Left ventricle myocardium inferior (tissue), 1 donor: Measurements from ENCODE around the gene CLIP4. TPM values are rescaled to one million over a fixed set of nuclear protein-coding genes. Genes with fewer than 3 reads are reported as not detected.

ENCODE experiments used
- DNase-seq: peaks from one replicate; pipeline ENCODE4 v3.0.0-alpha.2; 2020
- H3K27ac ChIP-seq: fragments of 200-600 bp; replicated peaks from 2 replicates; pipeline ENCODE4 v1.8.0; 2021
- H3K27me3 ChIP-seq: fragments of 200-600 bp; 2 replicates; pipeline ENCODE4 v1.8.0; 2021; ENCODE audit warnings: low read depth
- H3K36me3 ChIP-seq: fragments of 200-600 bp; 2 replicates; pipeline ENCODE4 v1.8.0; 2021
- H3K4me1 ChIP-seq: fragments of 200-600 bp; 2 replicates; pipeline ENCODE4 v1.8.0; 2021
- H3K4me3 ChIP-seq: fragments of 200-600 bp; 2 replicates; pipeline ENCODE4 v1.8.0; 2021; ENCODE audit warnings: mild to moderate bottlenecking, moderate library complexity
- H3K9me3 ChIP-seq: fragments of 200-600 bp; replicated peaks from 2 replicates; pipeline ENCODE4 v1.8.0; 2021
- CTCF ChIP-seq: fragments of 200-600 bp; IDR thresholded peaks from 2 replicates; pipeline ENCODE4 v1.8.0; 2021; ENCODE audit warnings: antibody characterized with exemption, mild to moderate bottlenecking, borderline replicate concordance
- intact Hi-C: fragments of 100-400 bp; cut with micrococcal nuclease; formaldehyde crosslinking; loops from one replicate; pipeline ENCODE4 v1.11.0; 2022
- total RNA-seq: library from RNA; stranded (reverse); fragmentation: NEBNext Ultra II Directional; extraction: Animal tissue kit (Norgen Biotek cat#: 25700); gene quantifications from one replicate; pipeline ENCODE4 v1.2.1, GENCODE V29; 2021
- donor health status: DM: no; HTN: yes; CAD: no; lungs with severe emphysema.

The CLIP4 gene
- total RNA-seq, 1 donor from 2014 or later: 33.6 TPM

- TF ChIP-seq CTCF: no peak
- Histone ChIP-seq H3K9me3 (no peaks in the 10 kb centered on the region), H3K27me3 (no peaks in the 10 kb centered on the region), H3K4me1 (peaks cover 4% of the 10 kb centered on the region), H3K27ac (no peak overlapping the region), H3K36me3 (no peaks in the 10 kb centered on the region), H3K4me3 (no peak overlapping the region)
- intact Hi-C loops: no loop called here
- no peak for DNase-seq
These were observed 86.8 kb downstream of the CLIP4 start for GRCh38 chr2:29201979-29202378.

GRCh38 chr2:29202819-29203495 lies 87.7 kb downstream of the CLIP4 start:
- no peak for DNase-seq
- no peak for TF ChIP-seq CTCF
- Histone ChIP-seq H3K36me3 (no peaks in the 10 kb centered on the region), H3K27me3 (no peaks in the 10 kb centered on the region), H3K4me3 (no peak overlapping the region), H3K4me1 (no peaks in the 10 kb centered on the region), H3K9me3 (no peaks in the 10 kb centered on the region), H3K27ac (no peak overlapping the region)
- intact Hi-C loops: no loop called here

- Histone ChIP-seq H3K36me3 (no peaks in the 10 kb centered on the region), H3K4me1 (no peaks in the 10 kb centered on the region), H3K4me3 (no peak overlapping the region), H3K27me3 (no peaks in the 10 kb centered on the region), H3K9me3 (no peaks in the 10 kb centered on the region), H3K27ac (no peak overlapping the region)
- intact Hi-C loops: no loop called here
- no peak for DNase-seq
- TF ChIP-seq CTCF: no peak
These were observed 91.7 kb downstream of the CLIP4 start for GRCh38 chr2:29206941-29207340.

GRCh38 chr2:29207352-29208148 lies 92.3 kb downstream of the CLIP4 start:
- no peak for DNase-seq
- no peak overlapping the region for H3K4me3 ChIP-seq
- H3K27ac ChIP-seq: no peak overlapping the region
- no peaks in the 10 kb centered on the region for H3K9me3 ChIP-seq
- no peaks in the 10 kb centered on the region for H3K27me3 ChIP-seq
- no peak for TF ChIP-seq CTCF
- no peaks in the 10 kb centered on the region for H3K36me3 ChIP-seq
- H3K4me1 ChIP-seq: no peaks in the 10 kb centered on the region
- intact Hi-C loops: no loop called here

GRCh38 chr2:29209551-29209950 lies 94.3 kb downstream of the CLIP4 start:
- Histone ChIP-seq H3K4me1 (no peaks in the 10 kb centered on the region), H3K27ac (no peak overlapping the region), H3K9me3 (no peaks in the 10 kb centered on the region), H3K27me3 (no peaks in the 10 kb centered on the region), H3K4me3 (no peak overlapping the region), H3K36me3 (no peaks in the 10 kb centered on the region)
- intact Hi-C loops: no loop called here
- no peak for DNase-seq
- TF ChIP-seq CTCF: no peak
